A172 (cell line): ENCODE data around the gene WDR70. TPM values are rescaled to one million over a fixed set of nuclear protein-coding genes. Genes with fewer than 3 reads are reported as not detected.
"Not testable (repeated sequence)": the region's sequence is repeated elsewhere in the genome, so short reads cannot be mapped to it uniquely, and the experiment has no call there.

ENCODE experiments used
- DNase-seq: peaks from one replicate; pipeline ENCODE4 v3.0.0-alpha.2; 2015; ENCODE audit warnings: low spot score
- total RNA-seq: library from RNA; depleted of rRNA; stranded (reverse); fragments of >200 nt; shearing (Covaris generic); gene quantifications from 2 replicates; pipeline ENCODE4 v1.2.3, GENCODE V29; 2014

Gene WDR70
- total RNA-seq, 1 experiment from 2014 or later, result 31.9 TPM

- not testable (repeated sequence) for DNase-seq
Measured at GRCh38 chr5:37453252-37453651, 74.1 kb downstream of the WDR70 start.

- DNase-seq, result not testable (repeated sequence)
Measured at GRCh38 chr5:37454402-37455055, 75.4 kb downstream of the WDR70 start.

GRCh38 chr5:37463191-37464051 lies 84.3 kb downstream of the WDR70 start:
- DNase-seq, result not testable (repeated sequence)

- DNase-seq, result not testable (repeated sequence)
Measured at GRCh38 chr5:37464581-37464980, 85.5 kb downstream of the WDR70 start.

GRCh38 chr5:37469383-37469782 lies 90.3 kb downstream of the WDR70 start:
- DNase-seq, result not testable (repeated sequence)

GRCh38 chr5:37471666-37472197 lies 92.6 kb downstream of the WDR70 start:
- DNase-seq, result no peak

GRCh38 chr5:37477426-37477825 lies 98.3 kb downstream of the WDR70 start:
- DNase-seq, result no peak

- DNase-seq, result no peak
Measured at GRCh38 chr5:37478121-37478894, 99.2 kb downstream of the WDR70 start.

GRCh38 chr5:37481395-37481794 lies 102.3 kb downstream of the WDR70 start:
- DNase-seq, result not testable (repeated sequence)

GRCh38 chr5:37490120-37490810 lies 111.1 kb downstream of the WDR70 start:
- no peak for DNase-seq

- DNase-seq, result no peak
Measured at GRCh38 chr5:37490931-37491330, 111.8 kb downstream of the WDR70 start.

- no peak for DNase-seq
Measured at GRCh38 chr5:37492778-37493555, 113.8 kb downstream of the WDR70 start.

GRCh38 chr5:37494756-37495155 lies 115.6 kb downstream of the WDR70 start:
- no peak for DNase-seq

GRCh38 chr5:37495210-37495609 lies 116.1 kb downstream of the WDR70 start:
- DNase-seq, result peak; percentile 44

GRCh38 chr5:37495668-37496347 lies 116.7 kb downstream of the WDR70 start:
- peak; percentile 81 for DNase-seq

- no peak for DNase-seq
Measured at GRCh38 chr5:37496902-37497445, 117.9 kb downstream of the WDR70 start.

GRCh38 chr5:37501152-37501551 lies 122.0 kb downstream of the WDR70 start:
- DNase-seq, result no peak

GRCh38 chr5:37506241-37506640 lies 127.1 kb downstream of the WDR70 start:
- no peak for DNase-seq

GRCh38 chr5:37506722-37507121 lies 127.6 kb downstream of the WDR70 start:
- no peak for DNase-seq

GRCh38 chr5:37511646-37512045 lies 132.5 kb downstream of the WDR70 start:
- DNase-seq, result no peak
